ENCODE measurements around the gene WNT1.

The WNT1 gene

DNA sequence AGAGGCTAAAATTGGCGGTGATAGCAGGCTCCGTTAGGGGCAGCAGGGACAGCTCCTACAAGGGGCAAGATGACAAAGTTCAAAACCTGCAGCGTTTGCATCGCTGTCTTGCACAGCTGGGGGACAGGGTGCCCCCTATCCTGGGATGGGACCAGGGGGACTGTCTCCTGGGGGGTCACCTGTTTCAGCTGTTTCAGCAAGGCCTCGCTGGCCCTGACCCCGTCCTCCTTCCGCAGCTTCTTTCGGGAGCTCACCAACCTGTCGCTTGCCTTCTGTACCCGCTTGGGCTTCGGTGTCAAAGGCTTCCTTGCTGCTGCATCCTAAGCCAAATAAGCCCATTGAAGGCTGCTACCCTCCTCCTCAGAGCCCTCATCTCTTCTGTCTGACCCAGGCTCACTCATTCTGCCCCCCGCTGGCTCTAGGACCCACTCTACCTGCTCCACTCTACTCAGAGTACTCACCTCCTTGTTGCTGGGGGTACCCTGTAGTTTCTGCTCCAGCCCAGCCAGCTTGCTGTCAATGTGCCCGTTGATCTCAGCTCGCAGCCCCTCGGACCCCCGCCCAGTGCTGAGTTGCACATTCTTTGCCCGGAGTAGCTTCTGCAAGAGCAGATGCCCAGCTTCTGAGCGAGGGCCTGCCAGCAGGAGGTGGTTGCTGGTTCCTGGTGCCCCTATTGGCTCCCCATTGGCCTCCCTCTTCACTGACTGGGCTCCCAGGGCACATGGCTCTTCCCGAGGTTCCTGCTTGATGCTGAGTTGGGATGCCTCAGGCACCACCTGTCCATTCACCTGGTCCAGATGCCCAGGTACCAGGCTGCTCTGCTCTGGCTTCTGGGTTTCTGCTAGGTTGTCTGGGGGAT is 52.8 kb downstream of the WNT1 start:
- no peak for DNase-seq

GRCh38 chr12:49031573-49032161 is 53.5 kb downstream of the WNT1 start:
- DNase-seq: no peak
